BE2C (cell line): ENCODE results near the gene COL21A1.
A peak's percentile ranks its signal among the peaks of the same experiment; 100 is the strongest.

Experiments
- DNase-seq: peaks from one replicate; pipeline ENCODE4 v3.0.0-alpha.2; 2020
- H3K27me3 ChIP-seq: fragments of 250-450 bp; sonication (Bioruptor Pico); 2 replicates; pipeline ENCODE4 v1.5.1; 2020; ENCODE audit warnings: mild to moderate bottlenecking
- H3K36me3 ChIP-seq: fragments of 250-450 bp; sonication (Bioruptor Pico); 2 replicates; pipeline ENCODE4 v1.5.1; 2020; ENCODE audit warnings: mild to moderate bottlenecking
- H3K4me1 ChIP-seq: fragments of 250-450 bp; sonication (Bioruptor Pico); 2 replicates; pipeline ENCODE4 v1.5.1; 2020
- H3K4me3 ChIP-seq: 2 replicates; pipeline ENCODE4 v1.5.1; 2011; ENCODE audit warnings: low read depth, low read length
- H3K9me3 ChIP-seq: fragments of 250-450 bp; sonication (Bioruptor Pico); 2 replicates; pipeline ENCODE4 v1.5.1; 2020
- TF ChIP-seq, protein P1 (sequence below): IDR thresholded peaks from 2 replicates; pipeline ENCODE4 v1.5.1; 2012; ENCODE audit warnings: mild to moderate bottlenecking, low read depth, low read length

The COL21A1 gene

DNA sequence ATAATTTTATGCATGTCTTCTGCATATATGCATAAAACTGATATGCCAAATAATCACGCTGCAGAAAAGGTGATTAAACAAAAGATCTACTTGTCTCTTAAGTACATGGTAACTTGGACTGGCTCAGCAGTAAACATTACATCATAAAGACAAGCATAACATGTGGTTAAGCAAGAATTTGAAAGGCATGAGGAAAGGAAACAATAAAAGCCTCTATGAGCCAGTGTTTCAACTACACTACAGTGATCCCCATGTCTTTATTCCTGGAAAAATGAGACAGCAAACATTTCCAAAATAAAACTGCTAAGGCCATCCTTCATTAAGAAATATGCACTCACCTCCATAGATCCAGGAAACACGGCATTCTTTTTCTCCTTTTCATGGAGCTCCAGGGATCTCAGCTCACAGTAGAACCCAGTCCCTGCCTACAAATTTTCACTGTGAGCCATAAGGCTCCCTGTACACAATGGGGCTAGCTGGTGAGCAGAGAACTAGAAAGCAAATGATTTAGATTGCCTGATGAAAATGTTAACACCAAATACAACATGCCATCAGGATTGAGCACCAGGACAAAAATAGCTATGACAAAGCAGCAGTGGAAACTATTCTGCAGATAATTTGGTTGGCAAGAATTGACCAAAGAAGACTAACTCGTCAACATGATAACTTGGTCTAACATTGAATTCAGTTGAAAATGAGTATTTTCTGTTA, 156.1 kb downstream of the COL21A1 start:
- Histone ChIP-seq H3K36me3 (no peaks in the 10 kb centered on the region), H3K4me3 (no peak overlapping the region), H3K4me1 (no peaks in the 10 kb centered on the region), H3K9me3 (no peaks in the 10 kb centered on the region), H3K27me3 (no peaks in the 10 kb centered on the region)
- DNase-seq, result no peak
- TF ChIP-seq, protein P1, sequence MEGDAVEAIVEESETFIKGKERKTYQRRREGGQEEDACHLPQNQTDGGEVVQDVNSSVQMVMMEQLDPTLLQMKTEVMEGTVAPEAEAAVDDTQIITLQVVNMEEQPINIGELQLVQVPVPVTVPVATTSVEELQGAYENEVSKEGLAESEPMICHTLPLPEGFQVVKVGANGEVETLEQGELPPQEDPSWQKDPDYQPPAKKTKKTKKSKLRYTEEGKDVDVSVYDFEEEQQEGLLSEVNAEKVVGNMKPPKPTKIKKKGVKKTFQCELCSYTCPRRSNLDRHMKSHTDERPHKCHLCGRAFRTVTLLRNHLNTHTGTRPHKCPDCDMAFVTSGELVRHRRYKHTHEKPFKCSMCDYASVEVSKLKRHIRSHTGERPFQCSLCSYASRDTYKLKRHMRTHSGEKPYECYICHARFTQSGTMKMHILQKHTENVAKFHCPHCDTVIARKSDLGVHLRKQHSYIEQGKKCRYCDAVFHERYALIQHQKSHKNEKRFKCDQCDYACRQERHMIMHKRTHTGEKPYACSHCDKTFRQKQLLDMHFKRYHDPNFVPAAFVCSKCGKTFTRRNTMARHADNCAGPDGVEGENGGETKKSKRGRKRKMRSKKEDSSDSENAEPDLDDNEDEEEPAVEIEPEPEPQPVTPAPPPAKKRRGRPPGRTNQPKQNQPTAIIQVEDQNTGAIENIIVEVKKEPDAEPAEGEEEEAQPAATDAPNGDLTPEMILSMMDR, result no peak

DNA sequence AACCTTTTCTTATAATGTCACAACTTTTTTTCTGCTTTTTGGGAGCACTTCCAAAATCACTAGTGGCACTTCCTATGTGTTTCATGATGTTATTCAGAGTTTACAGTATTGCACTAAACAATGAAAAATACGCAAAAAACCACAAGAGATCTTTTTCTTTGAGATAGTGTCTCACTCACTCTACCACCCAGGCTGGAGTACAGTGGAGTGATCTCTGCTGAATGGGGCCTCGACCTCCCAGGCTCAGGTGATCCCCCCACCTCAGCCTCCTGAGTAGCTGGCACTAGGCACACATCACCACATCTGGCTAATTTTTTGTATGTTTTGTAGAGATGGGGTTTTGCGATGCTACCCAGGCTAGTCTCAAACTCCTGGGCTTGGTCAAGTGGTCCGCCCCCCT, 158.7 kb downstream of the COL21A1 start:
- TF ChIP-seq, protein P1, result no peak
- no peak overlapping the region for H3K4me3 ChIP-seq

DNA sequence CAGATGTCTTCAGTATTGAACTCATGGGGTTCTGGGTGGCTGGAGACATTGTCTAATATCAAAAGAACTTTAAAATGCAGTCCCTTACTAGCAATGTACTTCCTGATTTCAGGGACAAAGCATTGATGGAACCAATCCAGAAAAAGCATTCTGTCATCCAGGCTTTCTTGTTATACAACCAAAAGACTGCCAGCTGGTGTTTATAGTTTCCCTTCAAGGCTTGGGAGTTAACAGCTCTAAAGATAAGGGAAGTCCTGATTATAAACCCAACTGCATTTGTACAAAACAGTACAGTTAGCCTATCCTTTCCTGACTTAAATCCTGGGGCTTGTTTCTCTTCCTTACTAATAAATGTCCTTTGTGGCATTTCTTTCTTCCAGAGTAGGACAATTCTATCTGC, 160.0 kb downstream of the COL21A1 start:
- no peaks in the 10 kb centered on the region for H3K27me3 ChIP-seq
- TF ChIP-seq, protein P1, result no peak
- H3K9me3 ChIP-seq, result no peaks in the 10 kb centered on the region
- DNase-seq, result no peak
- no peak overlapping the region for H3K4me3 ChIP-seq
- H3K36me3 ChIP-seq, result no peaks in the 10 kb centered on the region
- no peaks in the 10 kb centered on the region for H3K4me1 ChIP-seq

More for the DNA sequence above, 158.7 kb downstream of the COL21A1 start:
- DNase-seq, result no peak
- no peaks in the 10 kb centered on the region for H3K9me3 ChIP-seq
- H3K36me3 ChIP-seq, result no peaks in the 10 kb centered on the region
- no peaks in the 10 kb centered on the region for H3K27me3 ChIP-seq
- H3K4me1 ChIP-seq, result no peaks in the 10 kb centered on the region

DNA sequence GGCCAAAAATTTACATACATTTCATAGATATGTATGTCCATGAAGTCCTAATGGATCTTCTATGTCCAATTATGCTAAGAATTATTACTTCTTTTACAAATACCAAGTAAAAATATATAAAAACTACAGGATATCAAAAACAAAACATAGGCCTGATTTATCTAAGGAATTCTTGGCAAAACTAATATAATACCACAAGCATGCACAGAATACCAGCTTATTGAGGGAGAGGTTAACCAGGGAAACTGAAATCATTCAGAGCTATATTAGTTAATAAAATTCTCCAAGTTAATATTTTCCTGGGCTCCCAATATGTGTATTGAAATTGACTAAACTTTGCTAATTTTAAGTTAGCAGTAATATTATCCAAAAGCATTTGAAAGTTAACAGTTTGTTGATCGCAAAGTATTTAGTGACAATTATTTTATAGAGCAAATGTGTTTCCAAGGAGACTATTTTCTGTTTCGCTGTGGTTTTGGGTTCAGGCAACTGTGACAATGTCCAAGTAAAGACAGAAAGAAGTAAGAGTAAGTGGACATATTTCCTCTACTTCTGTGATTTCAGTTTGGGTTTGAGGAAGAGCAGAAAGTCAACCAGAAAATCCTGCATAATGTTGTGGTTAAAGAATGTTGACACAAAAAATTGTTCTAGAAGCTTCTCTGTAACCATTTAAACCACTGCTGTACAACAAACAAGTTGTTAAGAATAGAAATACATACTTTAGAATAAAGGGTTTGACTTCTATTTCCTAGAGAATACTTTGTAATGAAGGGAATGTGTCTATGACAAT, 167.4 kb downstream of the COL21A1 start:
- H3K27me3 ChIP-seq, result no peaks in the 10 kb centered on the region
- TF ChIP-seq, protein P1, result no peak
- H3K4me3 ChIP-seq, result no peak overlapping the region
- no peak for DNase-seq
- H3K4me1 ChIP-seq, result no peaks in the 10 kb centered on the region; the same call in 1 of the 2 replicates
- no peaks in the 10 kb centered on the region for H3K9me3 ChIP-seq
- no peaks in the 10 kb centered on the region for H3K36me3 ChIP-seq

DNA sequence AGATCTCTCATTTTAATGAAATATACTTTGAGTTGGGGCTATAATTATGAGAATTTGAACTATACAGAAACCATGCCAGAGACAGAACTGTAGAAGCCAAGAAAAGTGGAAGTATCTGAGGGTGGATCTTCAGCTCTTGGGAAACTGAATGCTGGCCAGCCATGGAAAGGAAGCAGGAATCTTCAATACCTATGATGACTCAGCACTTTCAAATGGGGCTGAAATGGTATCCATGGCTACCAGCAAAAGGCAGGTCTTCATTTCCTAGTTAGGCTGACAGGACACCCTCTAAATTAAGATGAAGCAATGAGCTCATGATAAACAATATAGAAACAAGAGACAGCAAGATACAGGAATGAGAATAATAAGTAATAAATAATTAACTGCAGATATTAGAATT, 171.3 kb downstream of the COL21A1 start:
- Histone ChIP-seq H3K27me3 (no peaks in the 10 kb centered on the region), H3K36me3 (no peaks in the 10 kb centered on the region), H3K4me3 (no peak overlapping the region), H3K9me3 (no peaks in the 10 kb centered on the region), H3K4me1 (no peaks in the 10 kb centered on the region; the same call in 1 of the 2 replicates)
- DNase-seq, result peak; percentile 6
- TF ChIP-seq, protein P1, result no peak

DNA sequence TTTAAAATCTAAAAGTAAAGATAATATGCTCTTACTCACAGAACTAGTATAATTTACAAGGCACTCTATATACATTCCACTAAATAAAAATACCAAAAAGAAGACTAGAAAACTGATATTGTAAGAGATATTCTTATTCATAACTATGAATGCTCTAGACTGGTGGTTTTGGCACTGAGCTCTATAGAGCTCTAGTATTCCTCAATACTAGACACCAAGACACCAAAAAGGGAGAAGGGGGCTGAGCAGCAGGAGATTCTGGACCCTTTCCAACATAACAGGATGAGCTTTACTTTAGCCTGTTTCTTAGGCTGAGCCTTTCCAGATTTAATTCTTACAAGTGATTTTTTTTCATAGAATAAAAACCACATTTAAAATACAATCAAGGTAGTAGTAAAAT, 173.6 kb downstream of the COL21A1 start:
- no peaks in the 10 kb centered on the region for H3K36me3 ChIP-seq

More for the DNA sequence above, 173.6 kb downstream of the COL21A1 start:
- H3K9me3 ChIP-seq, result no peaks in the 10 kb centered on the region
- H3K4me1 ChIP-seq, result no peaks in the 10 kb centered on the region; the same call in 1 of the 2 replicates
- no peaks in the 10 kb centered on the region for H3K27me3 ChIP-seq
- TF ChIP-seq, protein P1, result no peak
- no peak overlapping the region for H3K4me3 ChIP-seq
- DNase-seq, result no peak
